K562 (cell line): ENCODE measurements around the gene ZNF148. TPM values are rescaled to one million over a fixed set of nuclear protein-coding genes. Genes with fewer than 3 reads are reported as not detected.

ENCODE experiments used
- ATAC-seq: fragments of 200-7000 bp; cut with Tn5 transposase; 3 replicates; pipeline ENCODE4 v1.9.1; 2020; ENCODE audit warnings: moderate library complexity
- BruUV-seq: library from RNA; stranded (reverse); fragments of 400-500 nt; replicated peaks from 2 replicates; lab custom pipeline; 2021; lab: Mats Ljungman, UMichigan
- CTCF ChIA-PET: fragments of 300-600 bp; formaldehyde crosslinking; extraction: SDS; loops from one replicate; lab custom pipeline; 2021; ENCODE audit warnings: low intra/inter-chr PET ratio; lab: Yijun Ruan, JAX
- POLR2A ChIA-PET: fragments of 300-600, 350-650 bp; sonication (Branson Sonifier 250); formaldehyde crosslinking; extraction: SDS; loops from one replicate; lab custom pipeline; 2021; ENCODE audit warnings: antibody characterized with exemption, inconsistent platforms; lab: Yijun Ruan, JAX
- DNase-seq, 4 experiments: peaks; one replicate each; pipeline versions ENCODE4 v3.0.0 to v3.0.0-alpha.2; 2011 to 2018; ENCODE audit warnings: low spot score in 3 of 4, mixed read lengths in 3 of 4; ENCODE audit errors: extremely low read depth in 1 of 4
- FAIRE-seq: peaks from 2 replicates; lab custom pipeline; 2011; peaks lifted over from hg19 to GRCh38; lab: Jason Lieb, UNC
- H2AFZ ChIP-seq: 2 replicates; pipeline ENCODE4 v1.6.0; 2011; ENCODE audit warnings: low read depth, low read length, control low read depth, inconsistent platforms
- H3K27ac ChIP-seq: fragments of 200-600 bp; 3 replicates; pipeline ENCODE4 v1.8.0; 2011; ENCODE audit warnings: low read depth, mild to moderate bottlenecking, control low read depth, inconsistent platforms, low read length, moderate library complexity, mixed read lengths; ENCODE audit errors: extremely low read depth
- H3K27me3 ChIP-seq, 2 experiments: fragments of 300-600 bp in 1 of 2; 2 replicates in 1 of 2; 3 replicates in 1 of 2; pipeline versions ENCODE4 v1.6.0 to v1.8.0; 2011; ENCODE audit warnings: inconsistent platforms in 2 of 2, low read length in 2 of 2, mild to moderate bottlenecking in 1 of 2, mixed read lengths in 1 of 2, moderate library complexity in 1 of 2; ENCODE audit not compliant: control insufficient read depth in 2 of 2, insufficient read depth in 2 of 2
- H3K36me3 ChIP-seq: fragments of 300-600 bp; 3 replicates; pipeline ENCODE4 v1.8.0; 2011; ENCODE audit warnings: mild to moderate bottlenecking, low read length, inconsistent platforms; ENCODE audit not compliant: control insufficient read depth, insufficient read depth
- H3K4me1 ChIP-seq, 2 experiments: fragments of 200-600 bp in 1 of 2; replicated peaks in 1 of 2; 2 replicates in 1 of 2; 3 replicates in 1 of 2; pipeline versions ENCODE4 v1.5.1 to v1.8.0; 2011; ENCODE audit warnings: inconsistent platforms in 2 of 2, low read length in 2 of 2, mild to moderate bottlenecking in 1 of 2, mixed read lengths in 1 of 2, moderate library complexity in 1 of 2; ENCODE audit not compliant: control insufficient read depth in 2 of 2, insufficient read depth in 2 of 2
- H3K4me2 ChIP-seq: 2 replicates; pipeline ENCODE4 v1.6.1; 2011; ENCODE audit warnings: low read length, control low read depth, inconsistent platforms, mixed read lengths; ENCODE audit not compliant: insufficient read depth
- H3K4me3 ChIP-seq: fragments of 200-600 bp; sonication (generic), shearing (Covaris generic); 2 replicates; pipeline ENCODE4 v1.5.1; 2016; ENCODE audit warnings: control low read depth, inconsistent platforms
- H3K79me2 ChIP-seq: fragments of 200-600 bp; 3 replicates; pipeline ENCODE4 v1.8.0; 2011; ENCODE audit warnings: low read length, inconsistent platforms; ENCODE audit not compliant: control insufficient read depth, insufficient read depth
- H3K9ac ChIP-seq, 2 experiments: 2 replicates each; pipeline versions ENCODE4 v1.6.0 to v1.6.1; 2011; ENCODE audit warnings: low read depth in 2 of 2, low read length in 2 of 2, control low read depth in 1 of 2, inconsistent platforms in 1 of 2, mild to moderate bottlenecking in 1 of 2, mixed read lengths in 1 of 2; ENCODE audit not compliant: insufficient read depth in 1 of 2
- H3K9me1 ChIP-seq: one replicate; pipeline ENCODE4 v1.6.0; 2011; ENCODE audit warnings: inconsistent platforms, mild to moderate bottlenecking, low read length, moderate library complexity; ENCODE audit not compliant: control insufficient read depth, insufficient read depth
- H3K9me3 ChIP-seq: replicated peaks from 2 replicates; pipeline ENCODE4 v1.5.1; 2011; ENCODE audit warnings: low read depth, low read length, inconsistent platforms; ENCODE audit not compliant: control insufficient read depth, insufficient read depth
- H4K20me1 ChIP-seq: replicated peaks from 2 replicates; pipeline ENCODE4 v1.6.1; 2011; ENCODE audit warnings: low read length, inconsistent platforms, mixed read lengths; ENCODE audit not compliant: control insufficient read depth, insufficient read depth
- MCM2 ChIP-seq: fragments of 450-650 bp; IDR thresholded peaks from 2 replicates; pipeline ENCODE4 v1.6.1; 2017; ENCODE audit warnings: low read depth, mild to moderate bottlenecking
- RB1 ChIP-seq: fragments of 450-650 bp; IDR thresholded peaks from 2 replicates; pipeline ENCODE4 v1.6.1; 2017; ENCODE audit warnings: low read depth, mild to moderate bottlenecking
- RFX1 ChIP-seq: fragments of 450-650 bp; IDR thresholded peaks from 2 replicates; pipeline ENCODE4 v1.6.1; 2016; ENCODE audit warnings: mild to moderate bottlenecking, moderate library complexity
- TEAD4 ChIP-seq, 2 experiments: sonication (generic) in 1 of 2; formaldehyde crosslinking in 1 of 2; IDR thresholded peaks; 2 replicates each; pipeline versions ENCODE4 v1.6.1 to v1.8.0; 2012 to 2022; ENCODE audit warnings: borderline replicate concordance in 1 of 2, inconsistent platforms in 1 of 2, low read length in 1 of 2, mild to moderate bottlenecking in 1 of 2, missing genetic modification reagents in 1 of 2
- TFE3 ChIP-seq: fragments of 450-650 bp; formaldehyde crosslinking; IDR thresholded peaks from 2 replicates; pipeline ENCODE4 v1.4.0; 2020; ENCODE audit warnings: mild to moderate bottlenecking, mixed read lengths
- USF2 ChIP-seq: sonication (generic); formaldehyde crosslinking; IDR thresholded peaks from 2 replicates; pipeline ENCODE4 v1.5.0; 2020; ENCODE audit warnings: missing genetic modification reagents
- ZNF197 ChIP-seq: fragments of 200-800 bp; sonication (Bioruptor generic); IDR thresholded peaks from 2 replicates; pipeline ENCODE4 v1.6.1; 2016; ENCODE audit warnings: low read depth, missing genetic modification characterization, missing compliant biosample characterization
- WGBS: fragments of 100-300 bp; shearing (Covaris generic); methylation state at CpG from one replicate; pipeline ENCODE4 v1.1.6; 2016; ENCODE audit warnings: low coverage, mixed read lengths; ENCODE audit not compliant: insufficient coverage; ENCODE audit errors: missing lambda C conversion rate; 5-methylcytosine and 5-hydroxymethylcytosine counted together
- in situ Hi-C: fragments of 300-500 bp; cut with MboI; formaldehyde crosslinking; loops from 4 replicates; pipeline ENCODE4 v1.15.0; 2018; ENCODE audit warnings: inconsistent platforms, mixed read lengths
- intact Hi-C: fragments of 100-400 bp; cut with micrococcal nuclease; formaldehyde crosslinking; loops from 2 replicates; pipeline ENCODE4 v1.14.2; 2022
- polyA plus RNA-seq, 8 experiments: library from polyadenylated mRNA; depleted of rRNA in 4 of 8; stranded (reverse) in 5 of 8; unstranded in 3 of 8; fragments of >200 nt; fragmentation: Nextera tagmentation in 2 of 8; fragmentation: Illumina TruSeq in 1 of 8; extraction: Ambion mirVana in 2 of 8; extraction: Trizol in 1 of 8; gene quantifications; 2 replicates each; pipeline versions ENCODE4 v1.2.1 to v1.2.3, GENCODE V29; 2011 to 2014; ENCODE audit warnings: inconsistent platforms in 1 of 8, missing spikeins in 1 of 8
- total RNA-seq, 7 experiments: library from RNA; depleted of rRNA in 6 of 7; stranded (reverse); fragments of >200 nt in 6 of 7; fragmentation: Illumina TruSeq in 2 of 7; extraction: Trizol in 2 of 7; gene quantifications; 2 replicates each; pipeline versions ENCODE4 v1.2.1 to v1.2.3, GENCODE V29; 2011 to 2021; ENCODE audit warnings: low replicate concordance in 1 of 7

ZNF148 gene
- total and polyA plus RNA-seq, 9 of the 15 experiments (the other 6 are each of a cell fraction or from before 2014, with no cell fraction given), result 2.7 to 15.1 (median 8.3) TPM

GRCh38 chr3:125194849-125195601 is 180.1 kb downstream of the ZNF148 start:
- no TSS peak for BruUV-seq
- Histone ChIP-seq H3K27me3 (peaks cover 5 to 44% of the 10 kb centered on the region in 2 experiments; a peak in 4 of 5 replicates), H3K9me3 (no peaks in the 10 kb centered on the region), H3K36me3 (no peaks in the 10 kb centered on the region), H3K79me2 (no peaks in the 10 kb centered on the region), H3K4me3 (no peak overlapping the region), H4K20me1 (no peaks in the 10 kb centered on the region), H3K4me2 (no peak overlapping the region), H3K27ac (no peak overlapping the region), H3K9me1 (no peaks in the 10 kb centered on the region), H3K4me1 (no peaks in the 10 kb centered on the region; a peak in 1 of 5 replicates), H2AFZ (no peak overlapping the region), H3K9ac (no peak overlapping the region)
- in situ Hi-C loops, result no loop called here
- intact Hi-C loops, result no loop called here
- DNase-seq (no peak), FAIRE-seq (no peak), ATAC-seq (no peak)
- WGBS, result 0% methylated on average over 4 of the region's 5 CpGs
- POLR2A ChIA-PET, result interaction anchor here (0.7 to 2.0 kb wide), 3 partner anchors 8 to 85 kb away, joined by 3 to 7 read pairs (median 6); no protein-coding TSS in a partner anchor
- TF ChIP-seq USF2 (CRISPR knock-in tag) (no peak), RB1 (no peak), RFX1 (no peak), TEAD4 (IDR thresholded peaks at IDR 0.05; ENCODE audit: low read length) (no peak), TEAD4 (CRISPR knock-in tag; IDR thresholded peaks at IDR 0.05; ENCODE audit: borderline replicate concordance) (no peak), ZNF197 (no peak), TFE3 (CRISPR knock-in tag) (no peak), MCM2 (no peak)
- CTCF ChIA-PET, result no interaction called here
